IMR-90 (cell line): Measurements from ENCODE around the gene VCL. TPM values are rescaled to one million over a fixed set of nuclear protein-coding genes. Genes with fewer than 3 reads are reported as not detected.

Experiments used
- ATAC-seq: fragments of 200-7000 bp; cut with Tn5 transposase; 2 replicates; pipeline ENCODE4 v1.9.1; 2020; ENCODE audit warnings: low read depth, mild to moderate bottlenecking, moderate library complexity
- BruUV-seq: library from RNA; stranded (reverse); fragments of 400-500 nt; replicated peaks from 2 replicates; lab custom pipeline; 2021; lab: Mats Ljungman, UMichigan
- CTCF ChIA-PET: fragments of 300-600 bp; formaldehyde crosslinking; extraction: SDS; loops from one replicate; lab custom pipeline; 2021; ENCODE audit warnings: antibody characterized with exemption; lab: Yijun Ruan, JAX
- POLR2A ChIA-PET: fragments of 300-600 bp; sonication (Branson Sonifier 250); formaldehyde crosslinking; loops from one replicate; lab custom pipeline; 2022; ENCODE audit warnings: antibody characterized with exemption; ENCODE audit not compliant: unreplicated experiment; lab: Charles Lee
- DNase-seq: peaks from one replicate; pipeline ENCODE4 v3.0.0; 2013
- H2AFZ ChIP-seq: replicated peaks from 2 replicates; pipeline ENCODE3; 2013; ENCODE audit warnings: low read length, mild to moderate bottlenecking; ENCODE audit not compliant: poor library complexity
- H2AK5ac ChIP-seq: 2 replicates; pipeline ENCODE4 v1.6.1; 2013; ENCODE audit warnings: low read depth, low read length, inconsistent platforms
- H2AK9ac ChIP-seq: replicated peaks from 2 replicates; pipeline ENCODE3; 2013; ENCODE audit warnings: mild to moderate bottlenecking, low read depth, low read length, moderate library complexity; ENCODE audit not compliant: poor library complexity
- H2BK120ac ChIP-seq: 2 replicates; pipeline ENCODE4 v1.6.1; 2013; ENCODE audit warnings: low read depth, low read length, inconsistent platforms
- H2BK15ac ChIP-seq: 3 replicates; pipeline ENCODE4 v1.6.1; 2013; ENCODE audit warnings: low read depth, low read length, inconsistent platforms
- H2BK20ac ChIP-seq: 2 replicates; pipeline ENCODE4 v1.6.1; 2013; ENCODE audit warnings: low read depth, mild to moderate bottlenecking, inconsistent platforms, low read length, moderate library complexity
- H2BK5ac ChIP-seq: 2 replicates; pipeline ENCODE4 v1.6.1; 2013; ENCODE audit warnings: mild to moderate bottlenecking, low read depth, low read length, inconsistent platforms; ENCODE audit not compliant: poor library complexity, severe bottlenecking
- H3K14ac ChIP-seq: replicated peaks from 2 replicates; pipeline ENCODE4 v1.6.1; 2013; ENCODE audit warnings: low read depth, low read length, inconsistent platforms
- H3K18ac ChIP-seq: 2 replicates; pipeline ENCODE4 v1.6.1; 2013; ENCODE audit warnings: low read depth, low read length, control low read depth
- H3K23ac ChIP-seq: 2 replicates; pipeline ENCODE4 v1.6.1; 2013; ENCODE audit warnings: low read depth, low read length, inconsistent platforms
- H3K27ac ChIP-seq: 2 replicates; pipeline ENCODE4 v1.5.1; 2013; ENCODE audit warnings: mild to moderate bottlenecking, control low read depth, low read length; ENCODE audit not compliant: insufficient read depth
- H3K27me3 ChIP-seq: 2 replicates; pipeline ENCODE4 v1.6.1; 2013; ENCODE audit warnings: low read length; ENCODE audit not compliant: control insufficient read depth, insufficient read depth
- H3K36me3 ChIP-seq: 2 replicates; pipeline ENCODE4 v1.6.1; 2013; ENCODE audit warnings: low read length, mixed read lengths; ENCODE audit not compliant: control insufficient read depth, insufficient read depth
- H3K4ac ChIP-seq: 2 replicates; pipeline ENCODE4 v1.6.1; 2013; ENCODE audit warnings: low read depth, low read length, inconsistent platforms
- H3K4me1 ChIP-seq: 2 replicates; pipeline ENCODE4 v1.6.1; 2013; ENCODE audit warnings: low read length, mixed read lengths; ENCODE audit not compliant: control insufficient read depth, insufficient read depth
- H3K4me2 ChIP-seq: 2 replicates; pipeline ENCODE4 v1.6.1; 2013; ENCODE audit warnings: low read depth, mild to moderate bottlenecking, control low read depth, low read length, moderate library complexity
- H3K4me3 ChIP-seq: 2 replicates; pipeline ENCODE4 v1.5.1; 2013; ENCODE audit warnings: low read depth, mild to moderate bottlenecking, control low read depth, low read length, moderate library complexity; ENCODE audit not compliant: insufficient read depth
- H3K56ac ChIP-seq: 2 replicates; pipeline ENCODE4 v1.6.1; 2013; ENCODE audit warnings: low read length, inconsistent platforms; ENCODE audit not compliant: insufficient read depth; ENCODE audit errors: extremely low read depth
- H3K79me1 ChIP-seq, 2 experiments: 2 replicates each; pipeline ENCODE4 v1.6.1; 2013; ENCODE audit warnings: low read length in 2 of 2, inconsistent platforms in 1 of 2, low read depth in 1 of 2
- H3K9ac ChIP-seq: 2 replicates; pipeline ENCODE4 v1.6.1; 2013; ENCODE audit warnings: low read depth, low read length, control low read depth
- H3K9me1 ChIP-seq: 2 replicates; pipeline ENCODE4 v1.6.1; 2013; ENCODE audit warnings: low read length, inconsistent platforms; ENCODE audit not compliant: insufficient read depth
- H3K9me3 ChIP-seq: 2 replicates; pipeline ENCODE4 v1.6.1; 2013; ENCODE audit warnings: low read length; ENCODE audit not compliant: control insufficient read depth, insufficient read depth
- H4K20me1 ChIP-seq: 2 replicates; pipeline ENCODE4 v1.6.1; 2013; ENCODE audit warnings: low read length, inconsistent platforms; ENCODE audit not compliant: insufficient read depth
- H4K5ac ChIP-seq: 2 replicates; pipeline ENCODE4 v1.6.1; 2013; ENCODE audit warnings: mild to moderate bottlenecking, low read depth, low read length, control low read depth
- H4K8ac ChIP-seq, 2 experiments: 2 replicates each; pipeline ENCODE4 v1.6.1; 2013; ENCODE audit warnings: low read depth in 2 of 2, low read length in 2 of 2, control low read depth in 1 of 2, inconsistent platforms in 1 of 2
- H4K91ac ChIP-seq: 2 replicates; pipeline ENCODE4 v1.6.1; 2013; ENCODE audit warnings: low read depth, low read length, inconsistent platforms; ENCODE audit not compliant: insufficient read depth
- BHLHE40 ChIP-seq: fragments of 150-350 bp; IDR thresholded peaks from 2 replicates; pipeline ENCODE4 v1.6.1; 2016; ENCODE audit warnings: mild to moderate bottlenecking, low read depth, low read length
- CEBPB ChIP-seq: IDR thresholded peaks from 2 replicates; pipeline ENCODE4 v1.6.1; 2012; ENCODE audit warnings: low read depth, low read length, improper control_type of control experiment
- CHD1 ChIP-seq: IDR thresholded peaks from 2 replicates; pipeline ENCODE4 v1.6.1; 2012; ENCODE audit warnings: low read depth, low read length, improper control_type of control experiment
- FOS ChIP-seq: fragments of 150-350 bp; IDR thresholded peaks from 2 replicates; pipeline ENCODE4 v1.6.1; 2016; ENCODE audit warnings: low read depth, low read length
- MAFK ChIP-seq: IDR thresholded peaks from 2 replicates; pipeline ENCODE4 v1.6.1; 2012; ENCODE audit warnings: low read depth, low read length, improper control_type of control experiment
- MAZ ChIP-seq: IDR thresholded peaks from 2 replicates; pipeline ENCODE4 v1.6.1; 2012; ENCODE audit warnings: low read depth, mild to moderate bottlenecking, low read length, improper control_type of control experiment, moderate library complexity, borderline replicate concordance
- MXI1 ChIP-seq: IDR thresholded peaks from 2 replicates; pipeline ENCODE4 v1.6.1; 2012; ENCODE audit warnings: low read depth, mild to moderate bottlenecking, low read length, moderate library complexity, borderline replicate concordance
- NFE2L2 ChIP-seq: fragments of 150-350 bp; IDR thresholded peaks from 2 replicates; pipeline ENCODE4 v1.6.1; 2016; ENCODE audit warnings: low read depth, mild to moderate bottlenecking, low read length
- POLR2A ChIP-seq: IDR thresholded peaks from 2 replicates; pipeline ENCODE4 v1.6.1; 2012; ENCODE audit warnings: mild to moderate bottlenecking, low read depth, low read length
- RAD21 ChIP-seq: IDR thresholded peaks from 2 replicates; pipeline ENCODE4 v1.6.1; 2012; ENCODE audit warnings: low read length, improper control_type of control experiment
- RCOR1 ChIP-seq: IDR thresholded peaks from 2 replicates; pipeline ENCODE4 v1.6.1; 2012; ENCODE audit warnings: mild to moderate bottlenecking, low read length, improper control_type of control experiment; ENCODE audit not compliant: insufficient replicate concordance
- RFX5 ChIP-seq: IDR thresholded peaks from 2 replicates; pipeline ENCODE4 v1.8.0; 2012; ENCODE audit warnings: low read depth, mild to moderate bottlenecking, low read length, moderate library complexity
- SMC3 ChIP-seq: fragments of 150-350 bp; IDR thresholded peaks from 2 replicates; pipeline ENCODE4 v1.6.1; 2016; ENCODE audit warnings: low read depth, mild to moderate bottlenecking, antibody characterized with exemption, low read length, moderate library complexity
- dilution Hi-C: fragments of 300-500 bp; cut with HindIII; formaldehyde crosslinking; loops from one replicate; pipeline ENCODE4 v1.14.3; 2018; ENCODE audit warnings: low sequenced_read_pairs; ENCODE audit not compliant: unreplicated experiment
- in situ Hi-C: fragments of 300-500 bp; cut with MboI; formaldehyde crosslinking; loops from 3 replicates; pipeline ENCODE4 v1.14.3; 2019; ENCODE audit warnings: low sequenced_read_pairs, inconsistent platforms, mixed read lengths
- intact Hi-C: fragments of 100-400 bp; cut with micrococcal nuclease; formaldehyde crosslinking; loops from 2 replicates; pipeline ENCODE4 v1.10.0; 2022
- polyA plus RNA-seq, 3 experiments: library from polyadenylated mRNA; depleted of rRNA; stranded (reverse); fragments of >200 nt; gene quantifications; 2 replicates each; pipeline ENCODE4 v1.2.3, GENCODE V29; 2012; ENCODE audit warnings: low replicate concordance in 1 of 3
- total RNA-seq: library from RNA; depleted of rRNA; stranded (reverse); fragments of >200 nt; gene quantifications from 2 replicates; pipeline ENCODE4 v1.2.3, GENCODE V29; 2012
- TF ChIP-seq, protein P1 (sequence below): fragments of 150-350 bp; IDR thresholded peaks from 2 replicates; pipeline ENCODE4 v1.6.1; 2016; ENCODE audit warnings: low read depth, mild to moderate bottlenecking, low read length, moderate library complexity, borderline replicate concordance
- TF ChIP-seq, protein P2 (sequence below): fragments of 150-350 bp; IDR thresholded peaks from 2 replicates; pipeline ENCODE4 v1.6.1; 2017; ENCODE audit warnings: mild to moderate bottlenecking, antibody characterized with exemption, low read length, low read depth
- TF ChIP-seq, protein P3 (sequence below): conservative IDR thresholded peaks from 2 replicates; pipeline ENCODE4 v1.5.1; 2012; ENCODE audit warnings: mild to moderate bottlenecking, low read depth, low read length, improper control_type of control experiment

Gene VCL
- total and polyA plus RNA-seq, 2 of the 4 experiments (the other 2 are of a cell fraction) = 227 to 283 TPM

GRCh38 chr10:74071157-74071556 lies 73.2 kb downstream of the VCL start:
- Histone ChIP-seq H2BK120ac (no peak overlapping the region), H4K5ac (no peak overlapping the region), H2AFZ (no peak overlapping the region), H2BK20ac (no peak overlapping the region), H3K18ac (no peak overlapping the region), H3K9ac (no peak overlapping the region), H3K4me1 (peaks cover 18% of the 10 kb centered on the region), H3K4me2 (no peak overlapping the region), H3K4ac (no peak overlapping the region), H2AK9ac (no peak overlapping the region), H2BK5ac (peak overlapping the region; percentile 35), H2BK15ac (no peak overlapping the region), H3K27me3 (no peaks in the 10 kb centered on the region), H3K27ac (no peak overlapping the region; the same call in 1 of the 2 replicates), H3K9me3 (no peaks in the 10 kb centered on the region), H3K56ac (no peak overlapping the region), H4K8ac (no peak overlapping the region), H3K79me1 (peaks cover 25 to 63% of the 10 kb centered on the region in 2 experiments), H3K23ac (no peak overlapping the region), H3K9me1 (peaks cover 17% of the 10 kb centered on the region), H3K4me3 (no peak overlapping the region), H3K14ac (no peak overlapping the region), H3K36me3 (peaks cover 30% of the 10 kb centered on the region), H4K91ac (no peak overlapping the region), H2AK5ac (no peak overlapping the region), H4K20me1 (peaks cover 59% of the 10 kb centered on the region)
- intact Hi-C loops = no loop called here
- in situ Hi-C loops = no loop called here
- dilution Hi-C loops = no loop called here
- peak; percentile 92 for DNase-seq
- ATAC-seq = peak; percentile 87
- CTCF ChIA-PET = interaction anchor here (0.5 to 1.8 kb wide), 3 partner anchors 10 to 160 kb away, joined by 3 to 10 read pairs (median 3); no protein-coding TSS in a partner anchor
- TF ChIP-seq RFX5 (no peak), SMC3 (no peak), CHD1 (no peak), MAZ (no peak), BHLHE40 (no peak), NFE2L2 (peak; percentile 21; the same call in 1 of the 2 replicates), RAD21 (no peak), MXI1 (no peak), MAFK (peak; percentile 39; the same call in 1 of the 2 replicates), CEBPB (no peak), RCOR1 (peak; percentile 37), FOS (no peak), POLR2A (no peak)
- TF ChIP-seq, protein P1, sequence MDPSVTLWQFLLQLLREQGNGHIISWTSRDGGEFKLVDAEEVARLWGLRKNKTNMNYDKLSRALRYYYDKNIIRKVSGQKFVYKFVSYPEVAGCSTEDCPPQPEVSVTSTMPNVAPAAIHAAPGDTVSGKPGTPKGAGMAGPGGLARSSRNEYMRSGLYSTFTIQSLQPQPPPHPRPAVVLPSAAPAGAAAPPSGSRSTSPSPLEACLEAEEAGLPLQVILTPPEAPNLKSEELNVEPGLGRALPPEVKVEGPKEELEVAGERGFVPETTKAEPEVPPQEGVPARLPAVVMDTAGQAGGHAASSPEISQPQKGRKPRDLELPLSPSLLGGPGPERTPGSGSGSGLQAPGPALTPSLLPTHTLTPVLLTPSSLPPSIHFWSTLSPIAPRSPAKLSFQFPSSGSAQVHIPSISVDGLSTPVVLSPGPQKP = no peak
- TF ChIP-seq, protein P2, sequence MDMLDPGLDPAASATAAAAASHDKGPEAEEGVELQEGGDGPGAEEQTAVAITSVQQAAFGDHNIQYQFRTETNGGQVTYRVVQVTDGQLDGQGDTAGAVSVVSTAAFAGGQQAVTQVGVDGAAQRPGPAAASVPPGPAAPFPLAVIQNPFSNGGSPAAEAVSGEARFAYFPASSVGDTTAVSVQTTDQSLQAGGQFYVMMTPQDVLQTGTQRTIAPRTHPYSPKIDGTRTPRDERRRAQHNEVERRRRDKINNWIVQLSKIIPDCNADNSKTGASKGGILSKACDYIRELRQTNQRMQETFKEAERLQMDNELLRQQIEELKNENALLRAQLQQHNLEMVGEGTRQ = no peak
- TF ChIP-seq, protein P3, sequence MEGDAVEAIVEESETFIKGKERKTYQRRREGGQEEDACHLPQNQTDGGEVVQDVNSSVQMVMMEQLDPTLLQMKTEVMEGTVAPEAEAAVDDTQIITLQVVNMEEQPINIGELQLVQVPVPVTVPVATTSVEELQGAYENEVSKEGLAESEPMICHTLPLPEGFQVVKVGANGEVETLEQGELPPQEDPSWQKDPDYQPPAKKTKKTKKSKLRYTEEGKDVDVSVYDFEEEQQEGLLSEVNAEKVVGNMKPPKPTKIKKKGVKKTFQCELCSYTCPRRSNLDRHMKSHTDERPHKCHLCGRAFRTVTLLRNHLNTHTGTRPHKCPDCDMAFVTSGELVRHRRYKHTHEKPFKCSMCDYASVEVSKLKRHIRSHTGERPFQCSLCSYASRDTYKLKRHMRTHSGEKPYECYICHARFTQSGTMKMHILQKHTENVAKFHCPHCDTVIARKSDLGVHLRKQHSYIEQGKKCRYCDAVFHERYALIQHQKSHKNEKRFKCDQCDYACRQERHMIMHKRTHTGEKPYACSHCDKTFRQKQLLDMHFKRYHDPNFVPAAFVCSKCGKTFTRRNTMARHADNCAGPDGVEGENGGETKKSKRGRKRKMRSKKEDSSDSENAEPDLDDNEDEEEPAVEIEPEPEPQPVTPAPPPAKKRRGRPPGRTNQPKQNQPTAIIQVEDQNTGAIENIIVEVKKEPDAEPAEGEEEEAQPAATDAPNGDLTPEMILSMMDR = no peak
- no TSS peak for BruUV-seq
- POLR2A ChIA-PET = interaction anchor here (0.5 kb wide), 1 partner anchor 70 kb away, joined by 3 read pairs; no protein-coding TSS in a partner anchor
